ENCODE measurements around the gene CDC42BPA. TPM values are rescaled to one million over a fixed set of nuclear protein-coding genes. Genes with fewer than 3 reads are reported as not detected.

The CDC42BPA gene
- total and polyA plus RNA-seq, 2 of the 8 experiments (the other 6 are each of a cell fraction or from before 2014, with no cell fraction given): 7.1 to 28.5 TPM

DNA sequence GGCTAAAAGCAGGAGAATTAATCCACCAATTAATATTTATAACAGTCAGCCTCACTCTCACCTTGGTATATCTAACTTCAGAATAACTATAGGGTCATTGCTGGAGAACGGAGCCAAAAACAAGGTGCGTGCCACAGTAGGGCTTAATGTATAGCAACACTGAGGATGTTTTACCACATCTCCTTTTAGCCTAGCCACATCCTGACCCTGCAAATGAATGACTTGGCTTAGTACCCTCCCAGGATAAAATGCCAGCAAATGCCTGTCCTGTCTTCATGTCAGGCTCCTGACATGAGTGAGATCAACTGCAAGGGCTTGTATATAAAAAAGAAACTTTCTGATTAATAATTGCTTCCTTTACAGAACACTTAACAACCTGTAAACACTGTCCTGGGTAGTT, 2.7 kb upstream of the CDC42BPA start (continued):
- no peak for TF ChIP-seq RFX5 (IDR thresholded peaks at IDR 0.05; ENCODE audit: borderline replicate concordance, low read depth, low read length)
- TF ChIP-seq SP4 (IDR thresholded peaks at IDR 0.05; ENCODE audit: low read length): no peak

All from H1 (cell line).